H1 (cell line): Measurements from ENCODE around the gene NKD2. TPM values are rescaled to one million over a fixed set of nuclear protein-coding genes. Genes with fewer than 3 reads are reported as not detected.

Experiments
- CTCF ChIA-PET: fragments of 300-600 bp; sonication (Branson Sonifier 250); formaldehyde crosslinking; loops from one replicate; lab custom pipeline; 2021; ENCODE audit not compliant: partially characterized antibody; lab: Charles Lee
- POLR2A ChIA-PET: fragments of 300-600 bp; sonication (Branson Sonifier 250); formaldehyde crosslinking; loops from one replicate; lab custom pipeline; 2021; ENCODE audit warnings: inconsistent platforms; ENCODE audit not compliant: partially characterized antibody; lab: Charles Lee
- DNase-seq, 2 experiments: peaks; one replicate each; pipeline versions ENCODE4 v3.0.0 to v3.0.0-alpha.2; 2010 to 2022; ENCODE audit warnings: low spot score in 2 of 2, low read depth in 1 of 2, mixed read lengths in 1 of 2
- FAIRE-seq: peaks from 2 replicates; lab custom pipeline; 2011; peaks lifted over from hg19 to GRCh38; lab: Jason Lieb, UNC
- H2AFZ ChIP-seq: 2 replicates; pipeline ENCODE4 v1.8.1; 2012; ENCODE audit warnings: low read length, inconsistent platforms
- H2AK5ac ChIP-seq: 2 replicates; pipeline ENCODE4 v1.6.1; 2013; ENCODE audit warnings: low read depth, low read length
- H2BK120ac ChIP-seq: replicated peaks from 2 replicates; pipeline ENCODE3; 2013; ENCODE audit warnings: low read depth, low read length, inconsistent platforms
- H2BK12ac ChIP-seq: 2 replicates; pipeline ENCODE4 v1.6.1; 2013; ENCODE audit warnings: low read depth, low read length
- H2BK15ac ChIP-seq: 2 replicates; pipeline ENCODE4 v1.6.1; 2013; ENCODE audit warnings: low read length
- H2BK20ac ChIP-seq: 2 replicates; pipeline ENCODE4 v1.6.1; 2013; ENCODE audit warnings: low read length
- H2BK5ac ChIP-seq: 2 replicates; pipeline ENCODE4 v1.6.1; 2013; ENCODE audit warnings: low read depth, low read length
- H3K14ac ChIP-seq: 2 replicates; pipeline ENCODE4 v1.6.1; 2013; ENCODE audit warnings: inconsistent platforms; ENCODE audit not compliant: insufficient read length
- H3K18ac ChIP-seq: 2 replicates; pipeline ENCODE4 v1.6.1; 2013; ENCODE audit warnings: low read length; ENCODE audit errors: extremely low read depth
- H3K23ac ChIP-seq: 2 replicates; pipeline ENCODE4 v1.6.1; 2013; ENCODE audit warnings: inconsistent platforms; ENCODE audit not compliant: insufficient read length
- H3K23me2 ChIP-seq: 2 replicates; pipeline ENCODE4 v1.6.1; 2013; ENCODE audit warnings: low read depth, low read length
- H3K27ac ChIP-seq: 2 replicates; pipeline ENCODE4 v1.6.1; 2011; ENCODE audit warnings: low read depth, low read length, inconsistent platforms
- H3K27me3 ChIP-seq, 4 experiments: replicated peaks in 1 of 4; 1 replicate in 1 of 4; 2 replicates in 3 of 4; pipeline versions ENCODE4 v1.6.1 to v1.8.1; 2011 to 2013; ENCODE audit warnings: low read length in 3 of 4, mild to moderate bottlenecking in 3 of 4, inconsistent platforms in 2 of 4, mixed read lengths in 2 of 4, moderate library complexity in 1 of 4; ENCODE audit not compliant: control insufficient read depth in 3 of 4, insufficient read depth in 3 of 4; ENCODE audit errors: extremely low read depth in 1 of 4
- H3K36me3 ChIP-seq, 4 experiments: 2 replicates each; pipeline versions ENCODE4 v1.6.1 to v1.8.1; 2011 to 2013; ENCODE audit warnings: mild to moderate bottlenecking in 4 of 4, low read length in 3 of 4, moderate library complexity in 2 of 4, control low read depth in 1 of 4, inconsistent platforms in 1 of 4; ENCODE audit not compliant: insufficient read depth in 4 of 4, control insufficient read depth in 2 of 4
- H3K4ac ChIP-seq: replicated peaks from 2 replicates; pipeline ENCODE3; 2013; ENCODE audit warnings: low read length, low read depth, mixed read lengths, inconsistent platforms; ENCODE audit not compliant: insufficient read length
- H3K4me1 ChIP-seq, 4 experiments: replicated peaks in 1 of 4; 1 replicate in 1 of 4; 2 replicates in 3 of 4; pipeline versions ENCODE4 v1.6.1 to v1.8.1; 2011 to 2013; ENCODE audit warnings: low read length in 3 of 4, inconsistent platforms in 2 of 4, mixed read lengths in 1 of 4; ENCODE audit not compliant: insufficient read depth in 4 of 4, control insufficient read depth in 3 of 4
- H3K4me2 ChIP-seq, 2 experiments: 2 replicates each; pipeline versions ENCODE4 v1.6.1 to v1.8.1; 2011 to 2013; ENCODE audit warnings: low read depth in 2 of 2, low read length in 2 of 2, control low read depth in 1 of 2, inconsistent platforms in 1 of 2, mild to moderate bottlenecking in 1 of 2; ENCODE audit not compliant: insufficient read depth in 1 of 2
- H3K4me3 ChIP-seq, 4 experiments: fragments of 200-600, 300-600 bp in 1 of 4; sonication (generic), shearing (Covaris generic), sonication (Bioruptor Twin) in 1 of 4; 2 replicates each; pipeline versions ENCODE4 v1.5.1 to v1.8.1; 2011 to 2016; ENCODE audit warnings: low read length in 4 of 4, low read depth in 3 of 4, control low read depth in 2 of 4, inconsistent platforms in 2 of 4, mild to moderate bottlenecking in 2 of 4, mixed read lengths in 1 of 4, moderate library complexity in 1 of 4; ENCODE audit not compliant: insufficient read depth in 2 of 4; ENCODE audit errors: extremely low read depth in 1 of 4
- H3K56ac ChIP-seq: replicated peaks from 2 replicates; pipeline ENCODE3; 2013; ENCODE audit warnings: low read depth, mild to moderate bottlenecking, mixed read lengths, low read length, inconsistent platforms; ENCODE audit not compliant: insufficient read length
- H3K79me1 ChIP-seq: 2 replicates; pipeline ENCODE4 v1.6.1; 2013; ENCODE audit warnings: low read depth, low read length, control low read depth
- H3K79me2 ChIP-seq, 2 experiments: 2 replicates each; pipeline versions ENCODE4 v1.6.1 to v1.8.1; 2012 to 2013; ENCODE audit warnings: low read length in 2 of 2, mild to moderate bottlenecking in 2 of 2, inconsistent platforms in 1 of 2; ENCODE audit not compliant: insufficient read depth in 2 of 2, control insufficient read depth in 1 of 2
- H3K9ac ChIP-seq, 4 experiments: replicated peaks in 1 of 4; 1 replicate in 1 of 4; 2 replicates in 3 of 4; pipeline versions ENCODE4 v1.6.1 to v1.8.1; 2011 to 2013; ENCODE audit warnings: low read depth in 3 of 4, low read length in 3 of 4, control low read depth in 2 of 4, mild to moderate bottlenecking in 2 of 4, moderate library complexity in 2 of 4, inconsistent platforms in 1 of 4; ENCODE audit errors: extremely low read depth in 1 of 4
- H3K9me3 ChIP-seq, 2 experiments: 2 replicates each; pipeline versions ENCODE4 v1.6.1 to v1.8.1; 2012 to 2013; ENCODE audit warnings: mild to moderate bottlenecking in 2 of 2, moderate library complexity in 2 of 2, control low read depth in 1 of 2, inconsistent platforms in 1 of 2, low read depth in 1 of 2, low read length in 1 of 2, mixed read lengths in 1 of 2; ENCODE audit not compliant: insufficient read depth in 2 of 2
- H4K20me1 ChIP-seq, 2 experiments: replicated peaks in 1 of 2; 2 replicates each; pipeline versions ENCODE3 to v1.8.1; 2011 to 2013; ENCODE audit warnings: inconsistent platforms in 2 of 2, low read length in 2 of 2, mild to moderate bottlenecking in 1 of 2; ENCODE audit not compliant: insufficient read depth in 2 of 2, control insufficient read depth in 1 of 2
- H4K5ac ChIP-seq: 2 replicates; pipeline ENCODE4 v1.6.1; 2013; ENCODE audit warnings: low read length, low read depth, mixed read lengths, inconsistent platforms; ENCODE audit not compliant: insufficient read length
- H4K8ac ChIP-seq: 2 replicates; pipeline ENCODE4 v1.8.0; 2013; ENCODE audit warnings: mild to moderate bottlenecking, moderate library complexity, low read length, inconsistent platforms; ENCODE audit not compliant: insufficient read depth; ENCODE audit errors: extremely low read depth
- H4K91ac ChIP-seq: replicated peaks from 2 replicates; pipeline ENCODE3; 2013; ENCODE audit warnings: low read length, mixed read lengths, inconsistent platforms; ENCODE audit not compliant: insufficient read length
- CBX8 ChIP-seq: fragments of 300-800, 300-1000 bp; sonication (generic); IDR thresholded peaks from 2 replicates; pipeline ENCODE4 v1.7.1; 2016; ENCODE audit warnings: low read depth, low read length, borderline replicate concordance
- KDM4A ChIP-seq: IDR thresholded peaks from one replicate; pipeline ENCODE4 v1.7.1; 2012; ENCODE audit warnings: low read depth, mild to moderate bottlenecking, moderate library complexity, low read length, inconsistent platforms; ENCODE audit not compliant: severe bottlenecking
- WGBS, 2 experiments: shearing (Covaris generic) in 1 of 2; methylation state at CpG; one replicate each; pipeline versions ENCODE4 v1.1.6 to v1.1.7; 2013 to 2015; ENCODE audit warnings: low lambda C conversion rate in 2 of 2, mixed read lengths in 2 of 2, inconsistent platforms in 1 of 2, low coverage in 1 of 2, missing lambda C conversion rate in 1 of 2; ENCODE audit not compliant: insufficient replicate concordance in 2 of 2, insufficient coverage in 1 of 2, insufficient read length in 1 of 2; ENCODE audit errors: extremely low coverage in 1 of 2, missing lambda C conversion rate in 1 of 2; 5-methylcytosine and 5-hydroxymethylcytosine counted together
- polyA plus RNA-seq, 7 experiments: library from polyadenylated mRNA; depleted of rRNA in 3 of 7; stranded (reverse) in 5 of 7; unstranded in 2 of 7; fragments of >200 nt in 5 of 7; fragments of 200-250 nt in 2 of 7; gene quantifications; 1 replicate in 5 of 7; 2 replicates in 1 of 7; 4 replicates in 1 of 7; pipeline versions ENCODE4 v1.2.1 to v1.2.3, GENCODE V29; 2011 to 2013; ENCODE audit warnings: missing spikeins in 2 of 7, mixed read lengths in 2 of 7
- total RNA-seq: library from RNA; stranded (reverse); fragmentation: NEBNext Ultra II Directional; extraction: Animal tissue kit (Norgen Biotek cat#: 25700); gene quantifications from 2 replicates; pipeline ENCODE4 v1.2.1, GENCODE V29; 2021

The NKD2 gene
- total and polyA plus RNA-seq, 2 of the 8 experiments (the other 6 are each of a cell fraction or from before 2014, with no cell fraction given), result 5.5 to 7.9 TPM

GRCh38 chr5:1054018-1054798 is 45.6 kb downstream of the NKD2 start:
- Histone ChIP-seq H2BK15ac (no peak overlapping the region), H3K79me2 (no peaks in the 10 kb centered on the region), H3K56ac (no peak overlapping the region), H4K8ac (no peak overlapping the region), H3K18ac (no peak overlapping the region), H3K4ac (no peak overlapping the region), H2BK5ac (no peak overlapping the region; the same call in 1 of the 2 replicates), H3K9ac (no peak overlapping the region), H3K4me3 (no peak overlapping the region), H2BK12ac (no peak overlapping the region), H4K91ac (no peak overlapping the region), H2AFZ (no peak overlapping the region), H3K9me3 (no peaks in the 10 kb centered on the region), H3K4me1 (no peaks in the 10 kb centered on the region; a peak in 1 of 7 replicates), H3K23me2 (no peaks in the 10 kb centered on the region), H3K27ac (no peak overlapping the region), H3K23ac (no peak overlapping the region), H3K79me1 (no peaks in the 10 kb centered on the region; the same call in 1 of the 2 replicates), H3K14ac (no peak overlapping the region), H2AK5ac (no peak overlapping the region), H3K36me3 (peaks cover 6 to 32% (median 17%) of the 10 kb centered on the region in 4 experiments), H4K5ac (no peak overlapping the region), H2BK20ac (no peak overlapping the region), H2BK120ac (no peak overlapping the region), H3K4me2 (no peak overlapping the region), H4K20me1 (peaks cover 8 to 17% of the 10 kb centered on the region in 2 experiments), H3K27me3 (no peaks in the 10 kb centered on the region)
- POLR2A ChIA-PET, result interaction anchor here (1.1 to 1.5 kb wide), 2 partner anchors 14 to 162 kb away, joined by 3 to 4 read pairs; partner anchors contain the start of genes BRD9 and TRIP13
- TF ChIP-seq CBX8 (no peak), KDM4A (no peak)
- DNase-seq, result no peak
- WGBS, 2 experiments, result 91% methylated on average over 39 of the region's 39 CpGs; no CpG with 5 or more reads in 1 of the 2 experiments
- CTCF ChIA-PET, result interaction anchor here (0.7 to 1.8 kb wide), 9 partner anchors 11 to 145 kb away, joined by 3 to 10 read pairs (median 4); partner anchors contain the start of gene NKD2
- FAIRE-seq, result no peak
